Activated naive CD4-positive, alpha-beta T cell (primary cell): Measurements from ENCODE around the gene SWT1.
A peak's percentile ranks its signal among the peaks of the same experiment; 100 is the strongest.
"Not testable (repeated sequence)": the region's sequence is repeated elsewhere in the genome, so short reads cannot be mapped to it uniquely, and the experiment has no call there.

ENCODE experiments used
- DNase-seq, 4 experiments: peaks; one replicate each; lab custom pipeline; 2025; lab: John Stamatoyannopoulos, UW

The SWT1 gene

DNA sequence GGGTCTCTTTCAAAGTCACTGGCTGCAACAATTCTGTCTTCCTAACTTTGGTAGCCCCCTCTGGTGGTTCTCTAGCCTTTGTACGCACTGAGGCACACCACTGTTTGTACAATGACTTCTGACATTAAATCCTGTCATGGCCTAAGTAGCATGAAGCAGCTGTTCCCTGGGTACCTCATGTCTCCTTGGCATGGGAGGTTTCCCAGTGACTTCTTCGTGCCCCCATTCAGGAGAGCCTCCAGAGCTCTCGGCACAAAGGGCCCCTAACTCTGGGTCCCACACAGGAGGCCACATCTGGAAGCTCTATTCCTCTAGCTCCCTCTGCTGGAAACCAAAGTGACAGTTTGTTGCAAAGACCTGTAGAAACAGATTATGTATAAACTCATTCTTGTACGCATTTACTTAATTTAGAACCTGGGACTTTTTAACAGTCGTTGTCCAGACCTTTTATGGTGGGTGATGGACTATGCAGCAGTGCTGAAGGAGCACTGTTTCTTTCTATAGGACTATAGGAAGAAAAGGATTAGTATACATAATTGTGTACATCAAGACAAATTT, 13.4 kb downstream of the SWT1 start:
- peak in 2 of 4 experiments; percentile 5 to 9 for DNase-seq

DNA sequence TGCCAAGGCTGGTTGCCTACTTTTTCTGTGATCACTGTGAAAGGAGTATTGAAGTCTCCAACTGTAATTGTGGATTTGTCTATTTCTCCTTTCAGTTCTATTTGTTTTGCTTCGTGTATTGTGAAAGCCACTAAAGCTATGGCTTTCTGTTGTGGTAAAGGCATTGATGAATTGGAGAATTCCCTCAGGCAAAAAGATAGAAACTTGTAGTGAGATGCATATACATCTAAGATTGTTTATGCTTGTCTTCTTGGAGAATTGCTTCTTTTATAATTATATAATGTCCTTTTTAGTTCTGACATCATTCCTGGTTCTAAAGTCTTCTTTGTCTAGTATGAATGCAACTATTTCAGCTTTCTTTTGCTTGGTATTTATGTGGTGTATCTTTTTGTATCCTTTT, 36.8 kb downstream of the SWT1 start:
- DNase-seq: no peak

DNA sequence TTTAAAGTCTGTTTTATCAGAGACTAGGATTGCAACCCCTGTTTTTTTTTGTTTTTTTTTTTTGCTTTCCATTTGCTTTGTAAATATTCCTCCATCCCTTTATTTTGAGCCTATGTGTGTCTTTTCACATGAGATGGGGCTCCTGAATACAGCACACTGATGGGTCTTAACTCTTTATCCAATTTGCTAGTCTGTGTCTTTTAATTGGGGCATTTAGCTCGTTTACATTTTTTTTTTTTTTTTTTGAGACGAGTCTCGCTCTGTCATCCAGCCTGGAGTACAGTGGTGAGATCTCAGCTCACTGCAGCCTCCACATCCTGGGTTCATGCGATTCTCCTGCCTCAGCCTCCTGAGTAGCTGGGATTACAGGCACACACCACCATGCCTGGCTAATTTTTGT, 41.7 kb downstream of the SWT1 start:
- DNase-seq: not testable (repeated sequence)

DNA sequence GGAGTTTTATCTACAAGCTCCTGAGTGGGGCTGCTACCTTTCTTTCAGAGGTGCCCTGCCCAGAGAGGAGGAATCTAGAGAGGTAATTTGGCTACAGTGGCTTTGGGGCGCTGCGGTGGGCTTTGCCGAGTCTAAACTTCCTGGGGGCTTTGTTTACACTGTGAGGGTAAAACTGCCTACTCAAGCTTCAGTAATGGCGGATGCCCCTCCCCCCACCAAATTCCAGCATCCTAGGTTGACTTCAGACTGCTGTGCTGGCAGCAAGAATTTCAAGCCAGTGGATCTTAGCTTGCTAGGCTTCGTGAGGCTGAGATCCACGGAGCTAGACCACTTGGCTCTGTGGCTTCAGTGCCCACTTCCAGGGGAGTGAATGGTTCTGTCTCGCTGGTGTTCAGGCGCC, 43.9 kb downstream of the SWT1 start:
- DNase-seq: no peak

DNA sequence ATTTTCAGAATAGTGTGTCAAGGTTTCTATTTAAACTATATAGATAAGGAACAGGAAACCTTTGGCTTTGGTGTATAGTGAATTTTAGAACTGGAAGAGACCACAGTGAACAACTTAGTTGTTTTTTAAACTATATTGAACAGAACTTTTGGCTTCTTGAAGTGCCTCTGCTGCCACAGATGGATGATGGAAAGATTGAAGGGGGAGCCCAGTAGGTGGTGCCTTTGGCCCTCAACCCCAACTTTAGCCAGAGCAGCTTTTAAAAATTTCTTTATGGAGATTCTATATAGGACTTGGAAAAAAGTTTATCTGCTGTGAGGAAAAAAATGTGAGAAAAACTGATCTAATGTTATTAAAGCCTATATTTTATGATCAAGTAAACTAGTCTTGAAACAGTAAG, 50.2 kb downstream of the SWT1 start:
- DNase-seq: no peak

DNA sequence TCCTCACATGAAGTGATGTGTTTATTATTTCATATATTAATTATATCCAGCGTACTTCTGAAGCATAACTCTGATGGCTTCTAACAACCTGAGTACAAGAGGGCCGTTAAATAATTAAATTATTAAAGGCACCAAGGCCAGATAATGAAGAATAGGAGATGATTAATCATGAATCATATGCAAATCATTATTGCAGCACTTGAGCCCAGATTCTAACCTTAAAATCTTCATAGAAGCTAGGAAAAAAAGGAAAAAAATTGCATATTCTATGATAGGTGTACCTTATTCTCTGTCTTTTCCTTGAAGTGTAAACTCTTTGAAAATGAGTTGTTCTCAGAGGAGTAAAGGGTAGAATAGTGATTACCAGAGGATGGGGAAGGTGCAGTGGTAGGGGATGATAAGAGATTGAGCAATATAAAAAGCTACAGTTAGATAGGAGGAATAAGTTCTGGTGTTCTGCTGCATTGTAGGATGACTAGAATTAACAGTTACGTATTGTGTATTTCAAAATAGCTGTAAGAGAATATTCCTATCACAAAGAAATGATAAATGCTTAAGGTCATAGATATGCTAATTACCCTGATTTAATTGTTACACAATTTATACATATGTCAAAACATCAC, 51.1 kb downstream of the SWT1 start:
- DNase-seq: no peak

DNA sequence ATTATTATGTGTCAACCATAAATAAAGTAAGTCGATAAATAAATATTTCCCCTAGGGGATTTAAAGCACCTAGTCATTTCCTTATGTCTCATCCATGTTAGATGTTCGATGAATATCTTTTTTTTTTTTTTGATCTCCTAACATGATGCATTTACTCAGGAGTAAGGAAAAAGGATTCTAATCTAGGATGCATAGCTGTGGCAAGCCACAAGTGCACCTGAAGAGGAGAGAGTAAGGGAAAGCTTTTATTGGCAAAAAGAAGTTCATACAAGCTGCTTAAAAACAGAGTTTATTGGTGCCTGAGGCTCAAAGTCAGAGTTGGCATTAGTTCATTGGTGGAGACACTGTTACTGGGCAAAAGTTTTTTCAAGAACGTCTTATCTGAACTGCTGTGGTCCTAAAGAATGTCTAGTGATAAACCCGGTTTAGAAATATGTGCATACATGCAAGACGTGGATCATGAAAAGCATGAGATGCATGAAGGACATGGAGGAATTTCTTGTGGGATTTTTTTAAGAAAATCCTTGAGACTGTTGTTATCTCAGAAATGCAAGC, 51.7 kb downstream of the SWT1 start:
- DNase-seq: no peak

DNA sequence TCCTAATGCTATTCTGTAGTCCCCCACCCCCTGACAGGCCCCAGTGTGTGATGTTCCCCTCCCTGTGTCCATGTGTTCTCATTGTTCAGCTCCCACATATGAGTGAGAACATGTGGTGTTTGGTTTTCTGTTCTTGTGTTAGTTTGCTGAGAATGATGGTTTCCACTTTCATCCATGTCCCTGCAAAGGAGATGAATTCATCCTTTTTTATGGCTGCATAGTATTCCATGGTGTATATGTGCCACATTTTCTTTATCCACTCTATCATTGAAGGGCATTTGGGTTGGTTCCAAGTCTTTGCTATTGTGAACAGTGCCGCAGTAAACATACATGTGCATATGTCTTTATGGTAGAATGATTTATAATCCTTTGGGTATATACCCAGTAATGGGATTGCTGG, 52.4 kb downstream of the SWT1 start:
- DNase-seq: not testable (repeated sequence)

DNA sequence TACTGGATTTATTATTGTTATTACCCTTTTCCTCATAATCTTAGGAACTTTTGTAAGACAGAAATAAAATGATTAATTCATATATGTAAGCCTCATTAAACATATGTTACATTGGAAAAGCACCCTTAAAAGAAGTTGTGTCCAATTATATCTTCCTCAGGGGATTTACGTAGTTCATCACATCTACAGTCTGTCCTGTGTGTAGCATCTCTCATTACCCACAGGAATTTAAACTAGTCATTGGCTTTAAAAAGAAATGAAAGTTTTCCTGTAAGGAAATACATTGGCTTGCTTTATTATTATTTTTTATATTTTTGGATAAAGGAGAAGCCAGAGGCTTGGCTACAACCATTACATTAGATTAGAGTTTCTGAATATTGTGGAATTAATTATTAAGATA, 56.1 kb downstream of the SWT1 start:
- no peak for DNase-seq

DNA sequence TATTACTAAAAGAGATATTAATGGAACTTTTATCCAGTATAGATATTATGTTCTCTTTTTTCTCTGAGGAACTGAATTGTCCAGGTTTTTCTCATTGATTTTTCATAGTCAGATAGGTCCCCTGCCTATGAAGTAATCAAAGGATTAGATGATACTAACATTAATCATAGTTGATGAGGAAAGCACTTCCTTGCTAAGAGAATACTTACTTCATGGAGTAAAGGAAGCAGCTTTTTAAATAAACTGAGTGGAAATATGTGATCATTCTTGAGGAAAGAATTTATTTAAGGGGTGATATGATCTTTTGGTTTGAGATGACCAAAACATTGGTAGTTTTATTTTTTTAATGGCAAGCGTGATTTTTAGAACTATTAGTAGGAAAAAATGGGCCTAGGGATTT, 58.9 kb downstream of the SWT1 start:
- no peak for DNase-seq

DNA sequence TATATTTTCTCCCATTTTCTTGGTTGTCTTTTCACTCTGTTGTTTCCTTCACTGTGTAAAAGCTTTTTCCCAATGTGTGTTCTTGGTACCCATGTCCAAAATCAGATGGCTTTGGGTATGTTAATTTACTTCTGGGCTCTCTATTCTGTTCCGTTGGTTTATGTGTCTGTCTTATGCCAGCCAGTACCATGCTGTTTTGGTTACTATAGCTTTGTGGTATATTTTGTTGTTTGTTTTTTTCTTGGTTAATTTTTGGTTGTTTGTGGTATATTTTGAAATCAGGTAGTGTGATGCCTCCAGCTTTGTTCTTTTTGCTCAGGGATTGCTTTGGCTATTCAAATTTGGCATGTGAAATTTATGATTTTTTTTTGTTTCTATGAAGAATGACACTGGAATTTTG, 67.2 kb downstream of the SWT1 start:
- no peak for DNase-seq

DNA sequence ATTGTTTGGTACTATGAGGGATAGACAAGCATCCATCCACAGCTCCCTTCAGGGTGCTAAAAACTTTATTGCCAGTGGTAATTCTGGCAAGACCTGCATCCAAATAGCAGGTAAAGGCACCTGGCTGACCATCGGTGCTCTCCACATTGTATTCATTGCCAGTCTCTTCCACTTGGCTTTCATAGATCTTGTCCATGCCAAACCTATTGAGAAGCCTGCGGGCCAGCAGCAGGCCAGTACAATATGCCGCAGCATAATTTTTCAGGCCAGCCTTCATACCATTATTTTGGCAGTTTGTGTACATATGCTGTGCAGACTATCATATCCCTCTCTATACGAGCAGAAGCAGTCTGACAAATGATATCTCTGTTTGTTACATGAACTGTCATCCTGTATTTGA, 70.2 kb downstream of the SWT1 start:
- no peak for DNase-seq

DNA sequence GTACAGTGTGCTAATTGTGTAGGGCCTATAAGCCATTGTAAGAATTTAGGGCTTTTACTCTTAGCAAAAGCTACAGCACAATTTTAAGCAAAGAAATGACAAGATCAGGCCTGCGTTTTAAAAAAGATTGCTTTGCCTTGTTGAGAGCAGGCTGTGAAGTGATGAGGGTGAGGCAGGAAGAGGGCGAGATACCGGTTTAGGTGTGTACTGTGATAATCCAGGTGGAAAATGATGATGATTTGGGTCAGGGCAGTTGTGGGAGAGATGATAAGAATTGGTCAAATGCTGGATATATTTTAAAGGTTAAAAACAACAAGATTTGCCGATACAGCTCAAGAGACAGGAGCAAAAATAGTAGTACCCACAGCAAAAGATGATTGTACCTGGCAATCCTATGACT, 72.0 kb downstream of the SWT1 start:
- DNase-seq: no peak

DNA sequence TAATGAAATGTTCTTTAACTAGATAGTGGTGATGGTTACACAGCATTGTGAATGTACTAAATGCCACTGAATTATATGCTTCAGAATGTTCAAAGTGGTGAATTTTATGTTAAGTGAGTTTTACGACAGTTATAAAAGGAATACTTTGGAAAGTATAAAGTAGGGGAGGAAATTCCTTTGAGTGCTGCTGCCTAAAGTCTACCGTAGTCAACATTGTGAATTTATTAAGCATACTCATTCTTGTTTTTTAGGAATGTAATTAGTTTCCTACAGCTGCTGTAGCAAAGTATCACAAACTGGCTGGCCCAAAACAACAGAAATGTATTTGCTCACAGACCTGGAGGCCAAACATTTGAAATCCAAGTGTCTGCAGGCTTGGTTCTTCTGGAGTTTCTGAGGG, 73.0 kb downstream of the SWT1 start:
- no peak for DNase-seq

DNA sequence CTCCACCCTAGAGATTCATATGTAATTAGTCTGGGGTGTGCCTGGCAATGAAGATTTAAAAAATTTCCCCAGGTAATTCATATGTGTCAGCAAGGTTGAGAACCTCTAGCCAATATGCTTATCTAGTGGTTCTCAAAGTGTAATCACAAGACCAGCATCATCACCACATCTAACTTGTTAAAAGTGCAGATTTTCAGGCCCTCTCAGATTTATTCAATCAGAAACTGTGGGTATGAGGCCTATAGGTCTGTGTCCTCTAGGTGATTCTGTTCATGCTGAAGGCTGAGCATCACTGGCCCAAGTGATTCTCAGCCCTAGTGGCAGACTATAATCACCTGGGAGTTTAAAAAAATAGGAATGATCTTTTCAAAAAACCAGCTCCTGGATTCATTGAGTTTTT, 75.9 kb downstream of the SWT1 start:
- DNase-seq: no peak

DNA sequence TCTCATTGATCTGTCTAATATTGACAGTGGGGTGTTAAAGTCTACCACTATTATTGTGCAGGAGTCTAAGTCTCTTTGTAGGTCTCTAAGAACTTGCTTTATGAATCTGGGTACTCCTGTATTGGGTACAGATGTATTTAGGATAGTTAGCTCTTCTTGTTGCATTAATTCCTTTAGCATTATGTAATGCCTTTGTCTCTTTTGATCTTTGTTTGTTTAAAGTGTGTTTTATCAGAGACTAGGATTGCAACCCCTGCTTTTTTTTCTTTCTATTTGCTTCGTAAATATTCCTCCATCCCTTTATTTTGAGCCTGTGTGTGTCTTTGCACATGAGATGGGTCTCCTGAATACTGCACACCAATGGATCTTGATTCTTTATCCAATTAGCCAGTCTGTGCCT, 77.2 kb downstream of the SWT1 start:
- not testable (repeated sequence) for DNase-seq

DNA sequence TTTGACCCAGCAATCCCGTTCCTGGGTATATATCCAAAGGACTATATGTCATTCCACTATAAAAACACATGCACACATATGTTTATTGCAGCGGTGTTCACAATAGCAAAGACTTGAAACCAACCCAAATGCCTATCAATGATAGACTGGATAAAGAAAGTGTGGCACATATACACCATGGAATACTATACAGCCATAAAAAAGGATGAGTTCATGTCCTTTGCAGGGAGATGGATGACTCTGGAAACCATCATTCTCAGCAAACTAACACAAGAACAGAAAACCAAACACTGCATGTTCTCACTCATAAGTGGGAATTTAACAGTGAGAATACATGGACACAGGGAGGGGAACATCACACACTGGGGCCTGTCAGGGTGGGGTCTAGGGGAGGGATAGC, 80.2 kb downstream of the SWT1 start:
- not testable (repeated sequence) for DNase-seq

DNA sequence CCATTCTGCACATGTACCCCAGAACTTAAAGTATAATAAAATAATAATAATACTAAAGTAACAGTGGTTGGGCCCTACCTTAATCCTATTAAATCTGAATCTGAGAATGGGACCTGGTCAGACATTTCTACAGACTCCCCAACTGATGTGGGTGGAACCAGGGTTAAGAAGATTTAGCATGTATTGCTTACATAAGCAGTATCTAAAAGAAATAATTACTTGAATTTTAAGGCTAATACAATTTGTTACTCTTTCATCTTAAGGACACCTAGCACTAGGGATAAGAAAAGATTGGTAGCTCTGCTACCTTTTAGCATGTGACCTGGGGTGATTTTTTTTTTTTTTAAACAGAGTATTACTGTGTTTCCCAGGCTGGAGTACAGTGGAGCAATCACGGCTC, 80.7 kb downstream of the SWT1 start:
- no peak for DNase-seq

DNA sequence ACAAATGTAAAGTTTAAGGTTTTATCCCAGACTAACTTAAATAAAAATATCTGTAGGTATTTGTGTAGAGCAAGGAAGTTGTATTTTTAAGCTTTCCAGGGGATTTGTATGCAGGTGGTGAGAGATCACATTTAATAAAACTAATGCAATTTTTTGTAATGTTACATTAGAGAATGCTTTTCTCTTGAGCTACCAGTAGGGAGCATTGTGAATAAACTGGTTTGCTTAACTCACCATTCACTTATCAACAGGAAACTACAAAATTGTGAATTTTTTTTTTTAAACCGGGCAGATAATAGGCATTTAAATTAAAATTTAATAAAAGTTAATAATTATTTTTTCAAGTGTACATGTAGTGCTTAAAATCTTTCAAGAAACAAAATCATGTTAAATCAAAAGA, 81.5 kb downstream of the SWT1 start:
- DNase-seq: no peak

DNA sequence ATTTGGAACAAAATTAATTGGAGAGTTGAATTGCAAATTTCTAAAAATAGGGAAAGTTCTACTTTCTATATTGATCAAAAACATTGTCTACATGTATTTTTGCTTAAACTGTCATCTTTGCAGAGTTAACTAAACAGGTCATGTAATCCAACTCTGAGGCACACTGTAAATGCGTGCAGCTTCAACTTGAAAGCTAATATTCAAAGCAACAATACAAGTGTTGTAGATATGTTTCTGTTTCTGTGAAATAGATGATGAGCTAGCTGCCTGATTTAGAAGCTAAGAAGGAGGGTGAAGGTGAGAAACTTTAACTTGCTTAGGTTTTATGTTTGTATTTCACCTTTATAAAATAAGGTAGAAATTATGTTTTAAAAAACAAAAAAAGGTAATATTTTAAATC, 82.9 kb downstream of the SWT1 start:
- no peak for DNase-seq

DNA sequence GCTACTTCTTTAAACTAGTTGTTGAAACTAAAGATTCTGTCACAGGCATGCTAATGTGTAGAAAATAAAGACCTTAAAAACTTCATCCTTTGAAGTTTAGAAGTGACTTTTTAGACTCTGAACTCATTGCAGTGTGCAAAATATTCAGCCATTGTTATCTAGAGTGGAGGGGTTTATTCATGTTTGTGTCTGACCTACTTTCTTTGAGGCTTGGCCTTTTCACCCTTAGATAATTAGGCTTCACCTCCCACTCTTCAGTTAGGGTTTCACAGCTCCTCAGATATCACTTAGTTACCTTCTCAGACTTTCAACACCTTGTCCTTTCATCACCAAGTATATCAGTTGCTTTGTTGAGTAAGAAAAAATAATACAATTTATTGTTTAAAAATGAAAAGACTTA, 84.2 kb downstream of the SWT1 start:
- DNase-seq: no peak

DNA sequence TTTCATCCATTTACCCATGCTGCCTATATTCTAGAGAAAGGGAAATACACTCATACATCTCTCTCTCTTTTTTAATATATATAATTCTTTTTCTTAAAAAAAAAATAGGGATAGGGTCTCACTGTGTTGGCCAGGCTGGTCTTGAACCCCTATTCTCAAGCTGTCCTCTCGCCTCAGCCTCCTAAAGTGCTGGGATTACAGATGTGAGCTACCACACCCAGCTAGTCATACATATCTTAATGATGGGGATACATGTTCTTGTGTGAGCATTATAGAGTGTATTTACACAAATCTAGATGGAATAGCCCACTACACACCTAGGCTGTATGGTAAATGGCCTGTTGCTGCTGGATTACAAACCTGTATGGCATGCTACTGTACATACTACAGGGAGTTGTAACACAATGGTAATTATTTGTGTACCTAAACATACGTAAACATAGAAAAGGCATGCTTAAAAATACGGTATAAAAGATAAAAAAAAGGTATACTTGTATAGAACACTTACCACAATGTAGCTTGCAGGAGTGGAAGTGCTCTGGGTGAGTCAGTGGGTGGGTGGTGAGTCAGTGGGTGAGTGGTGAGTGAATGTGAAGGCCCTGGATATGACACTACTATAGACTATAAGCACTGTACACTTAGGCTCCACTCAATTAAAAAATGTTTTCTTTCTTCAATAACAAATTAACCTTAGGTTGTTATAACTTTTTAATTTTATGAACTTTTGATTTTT, 87.2 kb downstream of the SWT1 start:
- peak in 1 of 4 experiments; percentile 1 for DNase-seq

DNA sequence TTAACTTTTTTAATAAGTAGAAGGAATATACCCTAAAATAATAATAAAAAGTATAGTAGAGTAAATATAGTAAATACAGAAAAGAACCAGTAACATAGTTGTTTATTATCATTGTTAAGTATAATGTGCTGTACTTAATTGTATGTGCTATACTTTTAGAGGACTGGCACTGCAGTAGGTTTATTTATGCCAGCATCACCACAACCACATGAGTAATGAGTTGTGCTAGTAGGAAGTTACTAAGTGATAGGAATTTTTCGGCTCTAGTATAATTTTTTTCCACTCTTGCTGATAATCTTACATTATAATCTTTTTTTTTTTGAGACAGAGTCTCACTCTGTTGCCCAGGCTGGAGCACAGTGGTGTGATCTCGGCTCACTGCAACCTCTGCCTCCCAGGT, 88.5 kb downstream of the SWT1 start:
- no peak for DNase-seq
